ENCODE measurements around the gene FGF3.

FGF3 gene

DNA sequence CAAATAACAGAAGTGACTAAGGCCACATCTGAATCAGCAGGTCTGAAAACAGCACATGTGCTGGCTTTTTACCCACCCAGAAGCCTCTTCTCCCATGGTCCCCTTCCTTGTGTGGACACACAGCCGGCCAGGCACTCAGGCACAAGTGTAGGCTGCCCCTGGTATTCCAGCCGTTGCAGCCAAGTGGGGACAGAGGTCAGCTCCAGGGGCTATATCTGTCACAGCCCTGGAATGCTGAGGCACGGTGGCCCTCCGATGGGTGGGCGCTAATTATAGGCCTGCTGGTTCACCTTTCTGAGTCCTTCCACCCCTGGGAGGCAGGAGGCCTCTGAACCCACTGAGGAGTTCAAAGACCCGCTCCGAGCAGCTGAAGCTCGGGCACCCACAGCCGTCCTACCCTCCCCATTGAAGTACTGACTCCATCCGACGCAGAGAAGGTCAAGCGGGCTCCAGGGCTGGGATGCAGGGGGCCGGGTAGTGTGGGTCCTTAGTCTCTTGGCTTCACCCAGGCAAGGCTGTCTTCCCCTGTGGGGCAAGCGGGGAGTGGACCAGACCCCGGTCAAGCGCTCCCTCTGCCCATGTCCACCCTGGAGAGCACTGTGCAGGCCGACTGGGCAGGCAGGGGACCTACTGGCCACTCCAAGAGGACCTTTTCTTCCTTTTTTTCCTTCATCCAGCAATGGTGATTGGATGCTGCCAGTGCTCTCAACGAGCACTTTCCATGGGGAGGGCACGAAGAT lies 14.3 kb downstream of the FGF3 start:
- no peak for DNase-seq (ENCODE audit: low read depth, low spot score)

- no peak for DNase-seq (ENCODE audit: low read depth, low spot score)
Observed at GRCh38 chr11:69803604-69804218, 15.5 kb downstream of the FGF3 start.

- no peak for DNase-seq (ENCODE audit: low read depth, low spot score)
Observed at GRCh38 chr11:69803022-69803421, 16.2 kb downstream of the FGF3 start.

GRCh38 chr11:69802590-69802989 lies 16.6 kb downstream of the FGF3 start:
- no peak for DNase-seq (ENCODE audit: low read depth, low spot score)

GRCh38 chr11:69801513-69802335 lies 17.5 kb downstream of the FGF3 start:
- DNase-seq (ENCODE audit: low read depth, low spot score), result no peak

DNA sequence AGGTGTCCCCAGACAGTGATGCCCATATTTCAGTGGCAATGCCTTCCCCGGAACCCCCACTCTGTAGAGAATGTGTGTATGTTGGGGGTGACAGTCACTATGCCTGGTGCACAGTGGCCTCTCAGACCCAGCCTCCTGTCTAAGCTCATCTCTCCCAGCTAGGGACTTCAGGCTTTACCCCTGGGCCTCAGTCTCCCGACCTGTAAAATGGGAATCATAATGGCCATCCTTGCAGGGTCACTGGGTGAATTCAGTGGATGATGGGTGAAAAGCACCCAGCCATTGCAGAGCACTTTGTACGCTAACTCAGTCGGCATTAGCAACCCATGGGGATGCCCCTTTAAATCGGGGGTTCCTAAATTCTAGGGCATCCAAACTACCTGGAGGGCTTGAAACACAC lies 18.9 kb downstream of the FGF3 start:
- DNase-seq (ENCODE audit: low read depth, low spot score), result no peak

DNA sequence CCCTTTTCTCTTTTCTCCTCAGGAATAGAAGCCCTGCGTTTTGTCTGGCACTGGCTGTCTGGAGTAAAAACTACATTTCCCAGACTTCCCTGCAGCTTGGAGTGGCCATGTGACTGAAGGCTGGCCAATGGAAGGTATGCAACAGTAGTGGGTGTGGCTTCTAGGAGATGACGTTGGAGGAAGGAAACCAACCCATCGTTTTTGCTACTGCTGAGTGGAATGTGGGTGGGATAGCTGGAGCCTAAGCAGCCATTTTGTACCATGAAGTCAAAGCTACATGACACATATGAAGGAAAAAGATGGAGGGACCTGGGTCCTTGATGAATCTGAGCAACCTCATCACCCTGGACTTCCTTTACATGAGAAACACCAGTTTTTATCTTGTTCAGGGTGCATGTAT lies 19.6 kb downstream of the FGF3 start:
- no peak for DNase-seq (ENCODE audit: low read depth, low spot score)

DNA sequence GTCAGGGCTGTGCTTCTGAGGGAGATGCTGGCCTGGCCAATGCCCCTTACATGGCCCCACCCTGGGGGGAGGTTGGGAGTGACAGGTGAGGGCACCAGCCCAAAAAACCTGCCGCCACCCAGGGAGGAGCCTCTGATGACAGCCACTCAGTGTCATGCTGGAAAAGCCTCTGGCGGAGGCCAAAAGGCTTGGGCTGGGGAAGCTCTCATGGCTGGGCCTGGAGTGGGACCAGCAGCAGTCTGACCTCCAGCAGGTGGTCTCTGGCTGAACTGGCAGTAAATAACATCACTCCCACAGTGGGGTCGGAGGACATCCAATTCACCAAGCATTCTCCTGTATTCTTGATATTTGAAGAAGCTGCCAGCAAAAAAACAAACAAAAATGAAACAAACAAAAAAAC lies 20.1 kb downstream of the FGF3 start:
- no peak for DNase-seq (ENCODE audit: low read depth, low spot score)

DNA sequence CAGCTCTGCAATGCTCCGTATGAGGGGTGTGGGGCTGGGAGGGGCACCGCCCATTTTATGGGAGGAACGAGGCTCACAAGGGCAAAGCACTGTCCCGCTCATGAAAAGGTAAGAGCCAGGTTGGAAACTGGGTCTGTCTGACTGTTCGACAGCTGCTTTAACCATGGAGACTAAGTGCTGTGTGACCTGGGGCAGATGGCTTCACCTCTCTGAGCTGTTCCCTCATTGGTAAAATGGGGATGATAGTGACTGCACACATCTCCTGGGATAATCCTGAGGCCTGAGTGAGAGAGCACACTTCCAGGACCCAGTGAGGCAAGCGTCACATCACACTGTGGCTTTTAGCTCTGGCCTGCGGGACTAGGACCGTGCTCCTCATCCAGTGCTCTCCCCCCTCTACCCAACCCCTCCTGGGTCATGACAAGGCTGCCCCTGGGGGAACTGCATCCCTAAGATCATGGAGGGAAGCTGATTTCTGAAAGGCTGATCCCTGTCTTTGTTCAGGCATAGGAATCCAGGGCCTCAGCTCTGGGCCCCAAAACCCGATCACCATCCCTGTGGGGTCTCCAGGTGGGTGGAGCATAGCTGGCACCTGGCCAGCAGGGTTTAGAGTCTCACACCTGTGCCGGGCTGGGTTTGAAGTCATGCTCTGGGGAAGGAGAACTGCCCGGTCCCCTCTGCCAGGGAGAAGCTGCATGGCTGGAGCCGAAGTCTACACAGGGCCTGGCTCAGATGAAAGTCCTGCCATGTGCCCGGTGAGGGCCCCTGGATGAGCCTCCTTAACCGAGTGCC lies 21.3 kb downstream of the FGF3 start:
- DNase-seq (ENCODE audit: low read depth, low spot score), result no peak

GRCh38 chr11:69797156-69797555 lies 22.1 kb downstream of the FGF3 start:
- no peak for DNase-seq (ENCODE audit: low read depth, low spot score)

DNA sequence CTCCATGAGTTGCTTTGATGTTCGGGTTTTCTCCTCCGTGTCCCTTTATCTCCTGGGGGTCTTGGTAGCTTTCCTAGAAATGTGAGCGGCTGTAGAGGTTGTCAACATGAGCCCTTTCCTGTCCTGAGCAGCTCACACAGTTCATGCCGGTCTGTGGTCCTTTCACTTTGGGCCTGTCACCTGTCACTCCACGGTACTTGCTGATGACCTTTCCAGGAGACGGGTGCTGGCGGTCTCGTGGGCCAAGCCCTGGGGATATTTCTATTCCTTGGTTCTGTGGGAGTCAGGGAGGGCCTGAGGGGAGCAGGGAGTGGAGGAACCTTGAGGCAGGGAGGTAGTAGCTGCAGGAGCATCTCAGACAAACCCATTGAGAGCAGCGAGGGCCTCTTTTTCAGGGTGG lies 23.2 kb downstream of the FGF3 start:
- no peak for DNase-seq (ENCODE audit: low read depth, low spot score)

DNA sequence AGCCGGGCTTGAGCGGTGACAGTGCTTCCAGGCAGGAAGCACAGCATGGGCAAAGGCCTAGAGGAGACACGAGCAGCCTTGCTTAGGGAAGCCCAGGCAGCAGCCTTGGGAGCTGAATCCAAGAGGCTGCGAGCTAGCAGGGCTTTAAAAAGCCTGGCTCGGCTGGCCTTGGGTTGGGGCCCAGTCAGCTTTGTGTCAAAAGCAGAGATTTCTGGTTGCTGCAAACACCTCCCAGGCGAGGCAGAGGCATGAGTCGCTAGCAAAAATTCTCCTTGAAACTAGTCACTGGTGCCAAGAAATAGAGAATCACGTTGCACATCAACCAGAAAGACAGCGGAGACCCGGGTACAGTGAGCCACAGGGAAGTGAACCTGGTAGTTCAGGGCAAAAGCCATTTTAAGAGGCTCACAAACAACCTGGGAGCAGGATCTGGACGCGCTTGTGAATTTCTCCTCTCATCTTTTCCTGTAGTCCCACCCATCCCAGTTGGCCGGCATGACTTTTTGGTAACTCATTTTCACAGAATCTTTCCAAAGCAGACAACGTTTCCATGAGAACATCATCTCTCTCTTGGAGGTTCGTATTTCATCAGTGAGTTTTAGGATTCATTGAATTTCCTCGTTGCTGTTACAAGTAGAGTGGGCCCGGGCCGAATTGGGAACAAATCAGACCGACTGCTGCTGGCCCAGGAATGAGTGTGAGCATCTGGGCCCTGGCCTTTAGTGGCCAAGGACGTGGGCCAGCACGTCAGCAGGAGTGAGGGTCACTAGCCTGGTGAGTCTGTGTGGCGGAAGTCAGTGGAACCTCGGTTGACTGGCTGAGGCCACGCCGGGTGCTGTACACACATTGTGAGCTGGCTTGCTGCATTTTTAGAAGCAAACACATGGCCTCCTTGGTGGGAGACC lies 27.7 kb downstream of the FGF3 start:
- DNase-seq (ENCODE audit: low read depth, low spot score), result no peak

DNA sequence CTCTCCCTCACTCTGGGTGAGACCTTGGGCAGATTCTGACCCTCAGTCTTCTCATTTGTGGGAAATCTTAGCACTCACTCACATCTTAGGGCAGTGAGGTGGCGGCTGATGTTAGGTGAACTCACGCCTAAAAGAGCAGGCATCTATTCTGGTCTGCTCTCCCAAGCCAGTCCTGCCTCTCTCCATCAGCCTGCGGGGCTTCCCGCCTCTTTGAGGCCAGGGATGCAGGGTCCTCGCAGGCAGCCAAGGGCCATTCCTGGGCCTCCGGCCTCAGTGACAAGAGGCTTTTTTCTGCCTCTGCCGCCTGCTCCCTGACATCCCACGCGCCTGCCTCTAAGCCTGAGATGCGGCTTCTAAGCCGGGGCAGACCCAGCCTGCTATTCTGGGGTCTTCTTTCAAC lies 30.3 kb downstream of the FGF3 start:
- DNase-seq (ENCODE audit: low read depth, low spot score), result no peak

DNA sequence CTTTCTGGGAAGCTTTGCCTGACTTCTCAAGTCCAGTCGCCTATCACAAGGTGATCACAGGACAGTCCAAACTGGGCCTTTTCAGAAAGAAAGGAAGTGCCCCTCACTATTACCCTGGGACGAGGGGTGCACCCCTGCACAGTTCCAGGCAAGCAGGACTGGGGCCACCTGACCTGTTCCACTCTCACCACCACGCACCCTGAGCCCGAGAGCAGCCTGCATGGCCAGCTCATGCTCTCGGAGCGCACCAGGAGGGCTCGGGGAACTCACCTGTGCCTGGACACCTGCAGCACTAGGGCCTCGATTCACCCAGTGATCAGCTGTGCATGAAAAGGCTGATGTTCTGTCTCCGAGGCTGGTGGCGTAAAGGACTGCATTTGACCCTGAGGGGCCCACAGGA lies 31.3 kb downstream of the FGF3 start:
- no peak for DNase-seq (ENCODE audit: low read depth, low spot score)

DNA sequence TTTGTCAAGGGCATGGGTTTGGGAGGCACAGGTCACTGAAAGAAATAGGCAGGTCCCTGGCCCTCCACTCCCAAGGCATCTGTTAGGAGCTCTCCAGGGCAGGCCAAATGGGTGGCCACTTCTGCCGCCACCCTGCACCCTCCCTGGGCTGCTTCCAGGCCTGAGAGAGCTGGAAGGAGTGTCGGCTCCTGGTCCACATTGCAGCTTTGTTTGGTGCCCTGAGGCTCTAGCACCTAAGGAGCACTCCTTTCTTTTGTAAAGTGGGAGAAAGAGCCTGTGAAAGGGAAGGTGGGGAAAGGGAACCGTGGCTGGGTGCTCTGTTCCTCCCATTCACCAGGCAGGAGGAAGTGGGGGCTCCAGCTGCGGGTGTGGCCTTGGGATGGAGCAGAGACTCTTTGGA lies 31.8 kb downstream of the FGF3 start:
- DNase-seq (ENCODE audit: low read depth, low spot score), result no peak

- no peak for DNase-seq (ENCODE audit: low read depth, low spot score)
Observed at GRCh38 chr11:69781241-69781640, 38.0 kb downstream of the FGF3 start.

GRCh38 chr11:69778373-69778772 lies 40.8 kb downstream of the FGF3 start:
- DNase-seq (ENCODE audit: low read depth, low spot score), result no peak

DNA sequence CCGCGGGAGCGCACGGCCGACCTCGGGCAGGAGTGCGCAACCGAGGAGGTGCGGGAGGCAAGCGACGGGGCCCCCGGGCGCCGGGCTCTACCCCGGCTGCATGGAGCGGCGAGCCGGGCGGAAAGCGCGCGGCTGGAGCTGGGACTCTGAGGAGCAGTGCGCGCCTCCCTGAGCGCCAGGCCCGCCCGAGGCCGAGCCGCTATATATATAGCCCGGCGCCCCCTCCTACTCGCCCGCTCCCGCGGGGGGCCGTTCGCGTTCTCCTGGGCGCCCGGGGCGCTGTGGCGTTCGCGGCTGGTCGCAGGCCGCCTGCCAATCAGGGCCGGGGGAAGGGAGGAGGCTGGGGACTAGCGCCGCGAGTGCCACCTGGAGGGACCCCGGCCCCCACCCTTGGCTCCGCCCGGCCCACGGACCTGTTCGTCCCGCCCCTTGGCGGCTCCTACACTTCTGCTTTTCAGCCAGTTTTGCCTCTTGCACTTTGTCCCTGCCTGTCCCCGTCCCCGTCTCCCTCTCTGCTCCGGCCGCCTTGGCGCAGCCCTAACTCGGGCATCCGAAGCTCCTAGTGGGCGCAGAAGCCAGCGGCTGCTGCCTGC lies 44.0 kb downstream of the FGF3 start, which contains the start of gene FGF4:
TSS of gene FGF4 (minus strand) at position 179 of the 593 bp plus-strand sequence. CDS start 257 bp downstream, outside the sequence.
- DNase-seq (ENCODE audit: low read depth, low spot score), result no peak

DNA sequence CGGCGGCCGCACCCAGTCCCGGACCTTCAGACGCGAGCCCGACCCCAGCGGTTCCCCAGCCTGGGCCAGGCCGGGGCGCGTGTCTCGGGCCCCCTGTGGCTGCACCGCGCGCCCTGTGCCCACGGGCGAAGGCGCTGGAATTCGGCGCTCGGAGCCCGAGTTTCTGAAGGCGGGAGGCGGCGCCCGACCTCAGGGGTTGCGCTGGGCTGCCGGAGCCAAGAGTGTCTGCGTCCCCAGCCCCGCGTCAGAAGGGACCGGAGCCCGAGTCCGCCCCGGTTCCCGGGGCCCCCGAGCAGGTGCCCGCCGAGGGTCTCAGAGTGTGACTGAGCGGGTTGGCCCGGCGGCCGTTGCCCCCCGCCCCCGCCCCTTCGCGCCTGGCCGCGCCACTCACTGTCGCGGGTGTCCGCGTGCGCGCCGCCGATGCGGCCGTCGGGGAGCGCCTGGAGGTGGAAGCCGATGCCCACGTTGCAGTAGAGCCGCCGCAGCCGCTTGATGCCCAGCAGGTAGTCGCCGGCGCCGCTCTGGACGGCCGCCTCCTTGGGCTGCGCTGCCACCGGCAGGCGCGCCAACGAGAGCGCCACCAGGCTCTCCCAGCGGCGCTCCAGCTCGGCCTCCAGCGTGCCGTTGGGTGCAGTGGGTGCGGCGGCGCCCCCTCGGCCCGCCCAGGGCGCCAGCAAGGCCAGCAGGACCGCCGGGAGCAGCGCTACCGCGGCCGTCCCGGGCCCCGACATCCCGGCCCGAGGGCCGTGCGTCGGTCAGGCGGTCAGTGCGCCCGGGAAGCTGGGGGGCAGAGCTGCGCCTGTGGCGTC lies 44.7 kb downstream of the FGF3 start:
- no peak for DNase-seq (ENCODE audit: low read depth, low spot score)
